ENCODE results near the gene APOA5. TPM values are rescaled to one million over a fixed set of nuclear protein-coding genes. Genes with fewer than 3 reads are reported as not detected.
"Not testable (repeated sequence)": the region's sequence is repeated elsewhere in the genome, so short reads cannot be mapped to it uniquely, and the experiment has no call there.

The APOA5 gene
- total RNA-seq, 1 donor from 2014 or later: not detected

GRCh38 chr11:116762132-116762531 lies 29.5 kb downstream of the APOA5 start:
- TF ChIP-seq CTCF (IDR thresholded peaks at IDR 0.05; ENCODE audit: insufficient read depth, low read length, poor library complexity, severe bottlenecking): no peak
- DNase-seq (ENCODE audit: low read depth): no peak
- Histone ChIP-seq H3K4me3 (ENCODE audit: low read depth, low read length) (no peak overlapping the region), H3K36me3 (ENCODE audit: control insufficient read depth, insufficient read depth, low read length) (no peaks in the 10 kb centered on the region), H3K27me3 (ENCODE audit: control insufficient read depth, insufficient read depth, low read length) (no peaks in the 10 kb centered on the region)

GRCh38 chr11:116756044-116756443 lies 35.6 kb downstream of the APOA5 start:
- DNase-seq (ENCODE audit: low read depth); H3K27me3 ChIP-seq (ENCODE audit: control insufficient read depth, insufficient read depth, low read length); H3K36me3 ChIP-seq (ENCODE audit: control insufficient read depth, insufficient read depth, low read length); H3K4me3 ChIP-seq (ENCODE audit: low read depth, low read length): not testable (repeated sequence)

DNA sequence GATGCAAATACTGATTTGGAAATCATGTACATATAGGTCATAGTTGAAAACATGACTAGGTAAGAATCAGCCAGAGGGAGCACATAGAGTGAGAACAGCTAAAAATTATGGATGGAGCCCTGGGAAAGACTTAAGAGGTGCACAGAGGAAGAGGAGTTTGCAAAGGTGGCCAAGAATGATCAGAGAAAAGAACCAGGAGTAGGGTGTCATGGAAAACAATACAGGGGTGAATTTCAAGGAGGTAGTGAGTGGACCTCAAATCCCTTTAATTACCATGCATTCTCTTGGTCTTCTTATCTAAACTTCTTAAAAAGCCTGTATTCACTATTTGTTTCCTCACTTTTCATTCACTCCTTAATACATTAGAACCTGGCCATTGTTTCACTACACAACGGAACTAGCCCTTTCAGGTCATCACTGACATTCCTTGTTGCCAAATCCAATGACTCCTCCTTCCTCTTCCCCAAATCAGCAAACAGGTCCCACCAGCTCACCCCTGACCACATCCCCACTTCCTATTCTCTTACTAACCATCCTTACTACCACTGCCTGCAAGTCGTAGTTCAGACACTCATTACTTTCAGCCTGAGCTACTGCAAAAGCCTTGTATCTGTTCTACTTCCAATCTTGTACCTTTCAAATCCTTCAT lies 41.5 kb downstream of the APOA5 start:
- DNase-seq (ENCODE audit: low read depth): no peak
- Histone ChIP-seq H3K27me3 (ENCODE audit: control insufficient read depth, insufficient read depth, low read length) (no peaks in the 10 kb centered on the region), H3K4me3 (ENCODE audit: low read depth, low read length) (no peak overlapping the region), H3K36me3 (ENCODE audit: control insufficient read depth, insufficient read depth, low read length) (no peaks in the 10 kb centered on the region)
- no peak for TF ChIP-seq CTCF (IDR thresholded peaks at IDR 0.05; ENCODE audit: insufficient read depth, low read length, poor library complexity, severe bottlenecking)

DNA sequence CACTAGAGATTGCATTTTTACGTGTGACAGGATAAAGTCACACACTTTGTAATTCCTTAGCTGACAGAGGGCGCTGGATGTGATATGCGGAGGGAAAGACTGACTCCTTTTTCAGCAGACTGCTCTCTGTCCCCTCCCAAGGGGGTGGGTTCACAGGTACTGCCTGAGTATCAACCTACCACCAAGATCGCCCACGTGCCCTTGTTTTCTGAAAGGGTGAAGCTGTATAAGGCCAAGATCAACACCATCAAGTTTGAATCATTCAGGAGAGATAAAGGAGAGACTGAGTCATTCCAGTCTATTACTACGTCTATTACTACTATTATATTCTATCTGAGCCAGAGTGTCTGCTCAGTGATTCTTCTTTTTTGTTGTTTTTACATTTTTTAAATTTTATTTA lies 49.6 kb downstream of the APOA5 start:
- no peak for DNase-seq (ENCODE audit: low read depth)
- no peaks in the 10 kb centered on the region for H3K27me3 ChIP-seq (ENCODE audit: control insufficient read depth, insufficient read depth, low read length)
- no peak for TF ChIP-seq CTCF (IDR thresholded peaks at IDR 0.05; ENCODE audit: insufficient read depth, low read length, poor library complexity, severe bottlenecking)
- H3K4me3 ChIP-seq (ENCODE audit: low read depth, low read length): no peak overlapping the region
- no peaks in the 10 kb centered on the region for H3K36me3 ChIP-seq (ENCODE audit: control insufficient read depth, insufficient read depth, low read length)

GRCh38 chr11:116740741-116741140 lies 50.9 kb downstream of the APOA5 start:
- no peak overlapping the region for H3K4me3 ChIP-seq (ENCODE audit: low read depth, low read length)
- TF ChIP-seq CTCF (IDR thresholded peaks at IDR 0.05; ENCODE audit: insufficient read depth, low read length, poor library complexity, severe bottlenecking): no peak
- no peak for DNase-seq (ENCODE audit: low read depth)
- H3K27me3 ChIP-seq (ENCODE audit: control insufficient read depth, insufficient read depth, low read length): no peaks in the 10 kb centered on the region
- no peaks in the 10 kb centered on the region for H3K36me3 ChIP-seq (ENCODE audit: control insufficient read depth, insufficient read depth, low read length)

Other genes with a start within 250 kb of the APOA5 start
- gene BUD13, start 18.9 kb downstream of the APOA5 start, total RNA-seq: 11.4 and 12.1 TPM in 2 replicates
- gene ZPR1, start 3.9 kb downstream of the APOA5 start, total RNA-seq: 46.9 and 82.1 TPM in 2 replicates
- gene APOA4, start 31.4 kb upstream of the APOA5 start, total RNA-seq: not detected in 2 replicates
- gene APOC3, start 38.0 kb upstream of the APOA5 start, total RNA-seq: not detected in 2 replicates
- gene APOA1, start 45.7 kb upstream of the APOA5 start, total RNA-seq: not detected in 2 replicates